B cell (primary cell): Measurements from ENCODE around the gene RFX2. TPM values are rescaled to one million over a fixed set of nuclear protein-coding genes. Genes with fewer than 3 reads are reported as not detected.

ENCODE experiments used
- ATAC-seq: fragments of 200-7000 bp; cut with Tn5 transposase; one replicate; pipeline ENCODE4 v1.10.0; 2021; ENCODE audit warnings: low read depth, mild to moderate bottlenecking, moderate number of reproducible peaks, moderate library complexity
- CTCF ChIA-PET: fragments of 350-600 bp; sonication (Branson Sonifier 250); formaldehyde crosslinking; loops from one replicate; lab custom pipeline; 2021; ENCODE audit warnings: antibody characterized with exemption, inconsistent platforms; lab: Charles Lee
- POLR2A ChIA-PET: fragments of 350-600 bp; sonication (Branson Sonifier 250); formaldehyde crosslinking; loops from one replicate; lab custom pipeline; 2021; ENCODE audit warnings: antibody characterized with exemption; lab: Charles Lee
- DNase-seq: peaks from one replicate; pipeline ENCODE4 v3.0.0; 2013
- H2AFZ ChIP-seq: 2 replicates; pipeline ENCODE4 v1.6.1; 2012; ENCODE audit warnings: mild to moderate bottlenecking, low read depth, low read length; ENCODE audit not compliant: insufficient read depth, poor library complexity, severe bottlenecking
- H3K27ac ChIP-seq, 2 donors: 1 replicate in 1 of 2; 2 replicates in 1 of 2; pipeline ENCODE4 v1.5.1; 2012 to 2013; ENCODE audit warnings: low read length in 2 of 2, mild to moderate bottlenecking in 2 of 2, moderate library complexity in 1 of 2
- H3K27me3 ChIP-seq, 4 experiments: fragments of 200-600 bp in 1 of 4; sonication (generic) in 1 of 4; replicated peaks in 1 of 4; 1 replicate in 2 of 4; 2 replicates in 2 of 4; pipeline versions ENCODE4 v1.6.1 to v1.7.0; 2013 to 2016; ENCODE audit warnings: low read length in 3 of 4, mild to moderate bottlenecking in 2 of 4, mixed read lengths in 1 of 4, moderate library complexity in 1 of 4; ENCODE audit not compliant: insufficient read depth in 4 of 4, control insufficient read depth in 3 of 4; ENCODE audit errors: control extremely low read depth in 1 of 4
- H3K36me3 ChIP-seq, 2 experiments: replicated peaks in 1 of 2; 1 replicate in 1 of 2; 2 replicates in 1 of 2; pipeline versions ENCODE4 v1.6.1 to v1.7.1; 2013; ENCODE audit warnings: low read length in 1 of 2; ENCODE audit not compliant: insufficient read depth in 2 of 2, control insufficient read depth in 1 of 2; ENCODE audit errors: control extremely low read depth in 1 of 2, extremely low read depth in 1 of 2
- H3K4me1 ChIP-seq, 2 donors: fragments of 200-600 bp in 1 of 2; sonication (generic) in 1 of 2; 1 replicate in 1 of 2; 2 replicates in 1 of 2; pipeline versions ENCODE4 v1.5.1 to v1.6.1; 2013 to 2017; ENCODE audit warnings: low read length in 2 of 2; ENCODE audit not compliant: control insufficient read depth in 2 of 2, insufficient read depth in 2 of 2
- H3K4me2 ChIP-seq: replicated peaks from 2 replicates; pipeline ENCODE3; 2012; ENCODE audit warnings: mild to moderate bottlenecking, low read depth, low read length; ENCODE audit not compliant: poor library complexity, severe bottlenecking
- H3K4me3 ChIP-seq, 5 experiments: fragments of 200-600 bp in 1 of 5; sonication (generic) in 1 of 5; 1 replicate in 3 of 5; 2 replicates in 2 of 5; pipeline versions ENCODE4 v1.5.1 to v1.7.0; 2011 to 2016; ENCODE audit warnings: low read length in 4 of 5, mild to moderate bottlenecking in 4 of 5, low read depth in 2 of 5, control low read depth in 1 of 5, moderate library complexity in 1 of 5; ENCODE audit not compliant: insufficient read depth in 1 of 5; ENCODE audit errors: control extremely low read depth in 1 of 5, extremely low read depth in 1 of 5
- H3K79me2 ChIP-seq: fragments of 200-600 bp; sonication (generic); one replicate; pipeline ENCODE4 v1.6.0; 2016; ENCODE audit warnings: low read length; ENCODE audit not compliant: control insufficient read depth, insufficient read depth
- H3K9ac ChIP-seq: fragments of 200-600 bp; sonication (generic); 2 replicates; pipeline ENCODE4 v1.6.1; 2017; ENCODE audit warnings: mild to moderate bottlenecking, low read length, moderate library complexity
- H3K9me3 ChIP-seq, 3 donors: one replicate each; pipeline versions ENCODE4 v1.6.1 to v1.7.1; 2013; ENCODE audit warnings: low read length in 2 of 3; ENCODE audit not compliant: control insufficient read depth in 2 of 3, insufficient read depth in 1 of 3; ENCODE audit errors: control extremely low read depth in 1 of 3
- H4K20me1 ChIP-seq: 2 replicates; pipeline ENCODE4 v1.6.0; 2012; ENCODE audit warnings: mild to moderate bottlenecking, low read length; ENCODE audit not compliant: insufficient read depth, control insufficient read depth, poor library complexity, severe bottlenecking
- H3K27ac Mint-ChIP-seq: one replicate; pipeline ENCODE4 v1.8.0; 2021; ENCODE audit warnings: mixed read lengths
- H3K27me3 Mint-ChIP-seq: one replicate; pipeline ENCODE4 v1.8.0; 2021; ENCODE audit warnings: mixed read lengths
- H3K4me1 Mint-ChIP-seq: one replicate; pipeline ENCODE4 v1.8.0; 2021; ENCODE audit warnings: mixed read lengths
- H3K4me3 Mint-ChIP-seq: one replicate; pipeline ENCODE4 v1.8.0; 2021; ENCODE audit warnings: mixed read lengths
- H3K9me3 Mint-ChIP-seq: one replicate; pipeline ENCODE4 v1.8.0; 2022; ENCODE audit warnings: mixed read lengths; ENCODE audit not compliant: insufficient read depth
- EZH2 ChIP-seq: IDR thresholded peaks from 2 replicates; pipeline ENCODE4 v1.6.1; 2012; ENCODE audit warnings: borderline replicate concordance, low read depth, mild to moderate bottlenecking, moderate library complexity, low read length; ENCODE audit not compliant: insufficient read depth, poor library complexity, severe bottlenecking
- WGBS: methylation state at CpG from one replicate; pipeline ENCODE4 v1.1.5; 2013; ENCODE audit warnings: missing lambda C conversion rate; ENCODE audit not compliant: insufficient coverage; 5-methylcytosine and 5-hydroxymethylcytosine counted together
- intact Hi-C: fragments of 100-400 bp; cut with micrococcal nuclease; formaldehyde crosslinking; loops from one replicate; pipeline ENCODE4 v1.10.0; 2022
- polyA plus RNA-seq: library from polyadenylated mRNA; depleted of rRNA; stranded (reverse); fragments of >200 nt; gene quantifications from 2 replicates; pipeline ENCODE4 v1.2.3, GENCODE V29; 2012
- total RNA-seq, 2 donors: library from RNA; stranded (reverse); fragments of 120-200 nt in 1 of 2; gene quantifications; 1 replicate in 1 of 2; 2 replicates in 1 of 2; pipeline versions ENCODE4 v1.2.3 to v1.2.4, GENCODE V29; 2013 to 2022
- TF ChIP-seq, protein P1 (sequence below): fragments of 200-600 bp; IDR thresholded peaks from one replicate; pipeline ENCODE4 v1.8.0; 2022; ENCODE audit warnings: antibody characterized with exemption, mild to moderate bottlenecking

The RFX2 gene
- total and polyA plus RNA-seq, 2 donors (not counting 1 experiment from before 2014, with no cell fraction given), result 7.1 to 8.6 TPM

DNA sequence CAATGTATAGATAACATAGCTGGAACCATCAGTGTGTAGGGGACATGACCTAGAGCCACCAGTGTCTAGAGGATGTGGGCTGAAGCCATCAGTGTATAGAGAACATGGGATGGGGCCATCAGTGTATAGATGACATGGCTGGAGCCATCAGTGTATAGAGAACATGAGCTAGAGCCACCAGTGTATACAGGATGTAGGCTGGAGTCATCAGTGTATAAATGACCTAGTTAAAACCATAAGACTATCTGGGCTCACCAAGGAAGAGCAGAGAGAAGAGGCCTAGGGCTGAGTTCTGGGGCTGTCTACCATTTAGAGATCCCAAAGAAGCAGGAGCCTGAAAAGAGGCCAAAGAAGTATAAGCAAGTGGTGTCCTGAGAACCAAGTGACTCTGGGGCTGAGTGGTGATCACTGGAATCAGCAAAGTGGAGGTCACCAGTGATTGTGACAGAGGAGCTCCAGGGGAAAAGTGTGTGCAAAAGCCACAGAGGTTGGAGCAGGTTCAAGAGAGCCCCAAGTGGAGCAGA lies 41.0 kb downstream of the RFX2 start:
- peak; percentile 56 for ATAC-seq
- Histone ChIP-seq H3K4me1 (peaks cover 0 to 3% of the 10 kb centered on the region in 2 donors), H3K36me3 (no peaks in the 10 kb centered on the region), H3K27me3 (peaks cover 0 to 8% (median 2%) of the 10 kb centered on the region in 4 experiments), H3K4me3 (no peak overlapping the region), H4K20me1 (no peaks in the 10 kb centered on the region), H3K4me2 (no peak overlapping the region), H3K79me2 (no peaks in the 10 kb centered on the region), H3K9me3 (no peaks in the 10 kb centered on the region), H3K9ac (no peak overlapping the region), H2AFZ (no peak overlapping the region), H3K27ac (no peak overlapping the region)
- peak; percentile 29 for DNase-seq
- Mint-ChIP-seq H3K4me1 (peaks cover 10% of the 10 kb centered on the region), H3K9me3 (no peaks in the 10 kb centered on the region), H3K27ac (peak overlapping the region; percentile 51), H3K4me3 (no peak overlapping the region), H3K27me3 (peaks cover 14% of the 10 kb centered on the region)
- CTCF ChIA-PET, result interaction anchor here (1.0 to 1.4 kb wide), 2 partner anchors 57 to 101 kb away, joined by 4 to 5 read pairs; no protein-coding TSS in a partner anchor
- intact Hi-C loops, result no loop called here
- POLR2A ChIA-PET, result no interaction called here
- no peak for TF ChIP-seq EZH2
- TF ChIP-seq, protein P1, sequence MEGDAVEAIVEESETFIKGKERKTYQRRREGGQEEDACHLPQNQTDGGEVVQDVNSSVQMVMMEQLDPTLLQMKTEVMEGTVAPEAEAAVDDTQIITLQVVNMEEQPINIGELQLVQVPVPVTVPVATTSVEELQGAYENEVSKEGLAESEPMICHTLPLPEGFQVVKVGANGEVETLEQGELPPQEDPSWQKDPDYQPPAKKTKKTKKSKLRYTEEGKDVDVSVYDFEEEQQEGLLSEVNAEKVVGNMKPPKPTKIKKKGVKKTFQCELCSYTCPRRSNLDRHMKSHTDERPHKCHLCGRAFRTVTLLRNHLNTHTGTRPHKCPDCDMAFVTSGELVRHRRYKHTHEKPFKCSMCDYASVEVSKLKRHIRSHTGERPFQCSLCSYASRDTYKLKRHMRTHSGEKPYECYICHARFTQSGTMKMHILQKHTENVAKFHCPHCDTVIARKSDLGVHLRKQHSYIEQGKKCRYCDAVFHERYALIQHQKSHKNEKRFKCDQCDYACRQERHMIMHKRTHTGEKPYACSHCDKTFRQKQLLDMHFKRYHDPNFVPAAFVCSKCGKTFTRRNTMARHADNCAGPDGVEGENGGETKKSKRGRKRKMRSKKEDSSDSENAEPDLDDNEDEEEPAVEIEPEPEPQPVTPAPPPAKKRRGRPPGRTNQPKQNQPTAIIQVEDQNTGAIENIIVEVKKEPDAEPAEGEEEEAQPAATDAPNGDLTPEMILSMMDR, result no peak

DNA sequence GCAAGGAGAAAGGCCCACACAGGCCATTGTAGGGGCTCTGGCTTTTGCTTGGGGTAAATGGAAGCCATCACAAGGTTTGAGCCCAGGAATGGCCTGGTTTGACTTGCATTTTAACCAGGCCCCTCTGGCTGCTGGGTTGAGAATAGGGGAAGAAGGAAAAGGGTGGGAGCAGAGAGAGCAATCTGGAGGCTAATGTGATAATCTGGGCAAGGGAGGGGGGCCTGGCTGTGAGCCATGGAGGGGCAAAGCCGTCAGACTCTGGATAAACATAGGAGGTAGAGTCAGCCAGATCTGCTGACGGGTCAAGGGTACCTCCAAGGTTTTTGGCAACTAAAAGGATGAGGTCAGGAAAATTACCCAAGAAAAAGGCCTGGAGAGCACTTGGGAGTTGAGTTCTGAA lies 41.6 kb downstream of the RFX2 start:
- Mint-ChIP-seq H3K27me3 (peaks cover 17% of the 10 kb centered on the region), H3K4me3 (no peak overlapping the region), H3K9me3 (no peaks in the 10 kb centered on the region), H3K27ac (no peak overlapping the region), H3K4me1 (peaks cover 10% of the 10 kb centered on the region)
- no peak overlapping the region for H2AFZ ChIP-seq
- H4K20me1 ChIP-seq, result no peaks in the 10 kb centered on the region
- H3K4me1 ChIP-seq, result peaks cover 0 to 3% of the 10 kb centered on the region in 2 donors
- no peaks in the 10 kb centered on the region for H3K9me3 ChIP-seq
- WGBS, result 100% methylated on average over 2 of the region's 2 CpGs
- POLR2A ChIA-PET, result no interaction called here
- ATAC-seq (no peak), DNase-seq (no peak)
- H3K4me2 ChIP-seq, result no peak overlapping the region
- H3K36me3 ChIP-seq, result no peaks in the 10 kb centered on the region
- no peak overlapping the region for H3K4me3 ChIP-seq
- no peak overlapping the region for H3K27ac ChIP-seq
- H3K79me2 ChIP-seq, result no peaks in the 10 kb centered on the region
- TF ChIP-seq EZH2, result no peak
- TF ChIP-seq, protein P1, result no peak
- intact Hi-C loops, result no loop called here
- CTCF ChIA-PET, result interaction anchor here (1.0 to 1.4 kb wide), 2 partner anchors 58 to 101 kb away, joined by 4 to 5 read pairs; no protein-coding TSS in a partner anchor
- peaks cover 0 to 10% (median 2%) of the 10 kb centered on the region in 4 experiments for H3K27me3 ChIP-seq
- H3K9ac ChIP-seq, result no peak overlapping the region
